Endodermal cell (in vitro differentiated cells): ENCODE results near the gene LGR6. TPM values are rescaled to one million over a fixed set of nuclear protein-coding genes. Genes with fewer than 3 reads are reported as not detected.

Source experiments
- DNase-seq: peaks from one replicate; pipeline ENCODE4 v3.0.0-alpha.2; 2017
- H3K27ac ChIP-seq: 2 replicates; pipeline ENCODE4 v1.5.1; 2013; ENCODE audit warnings: mild to moderate bottlenecking, low read depth, low read length, moderate library complexity
- H3K27me3 ChIP-seq: 2 replicates; pipeline ENCODE4 v1.6.1; 2013; ENCODE audit warnings: mild to moderate bottlenecking, low read length, moderate library complexity; ENCODE audit not compliant: insufficient read depth, control insufficient read depth, poor library complexity, severe bottlenecking
- H3K36me3 ChIP-seq: 2 replicates; pipeline ENCODE4 v1.7.0; 2013; ENCODE audit warnings: mild to moderate bottlenecking, low read length, moderate library complexity; ENCODE audit not compliant: control insufficient read depth, insufficient read depth
- H3K4me1 ChIP-seq: one replicate; pipeline ENCODE4 v1.7.0; 2013; ENCODE audit warnings: low read length; ENCODE audit not compliant: control insufficient read depth, insufficient read depth
- H3K4me3 ChIP-seq: 2 replicates; pipeline ENCODE4 v1.5.1; 2013; ENCODE audit warnings: mild to moderate bottlenecking, low read length, moderate library complexity
- H3K9ac ChIP-seq: 2 replicates; pipeline ENCODE4 v1.6.1; 2013; ENCODE audit warnings: mild to moderate bottlenecking, low read length, moderate library complexity; ENCODE audit not compliant: poor library complexity, severe bottlenecking; ENCODE audit errors: extremely low read depth
- H3K9me3 ChIP-seq: 2 replicates; pipeline ENCODE4 v1.6.1; 2013; ENCODE audit warnings: mild to moderate bottlenecking, low read length, moderate library complexity; ENCODE audit not compliant: control insufficient read depth
- H3K27ac Mint-ChIP-seq: 2 replicates; pipeline ENCODE4 v1.8.0; 2020; ENCODE audit warnings: mixed read lengths
- H3K27me3 Mint-ChIP-seq: 2 replicates; pipeline ENCODE4 v1.8.0; 2021; ENCODE audit warnings: mild to moderate bottlenecking, mixed read lengths; ENCODE audit not compliant: insufficient read depth
- H3K36me3 Mint-ChIP-seq: 2 replicates; pipeline ENCODE4 v1.8.0; 2020; ENCODE audit warnings: low read depth, mixed read lengths
- H3K4me1 Mint-ChIP-seq: 2 replicates; pipeline ENCODE4 v1.8.0; 2020; ENCODE audit warnings: mixed read lengths
- H3K4me3 Mint-ChIP-seq: 2 replicates; pipeline ENCODE4 v1.8.0; 2020; ENCODE audit warnings: mild to moderate bottlenecking, moderate library complexity, mixed read lengths
- H3K9me3 Mint-ChIP-seq: 2 replicates; pipeline ENCODE4 v1.8.0; 2020; ENCODE audit warnings: mild to moderate bottlenecking, mixed read lengths
- CTCF ChIP-seq: fragments of 200-600 bp; sonication (generic); conservative IDR thresholded peaks from 2 replicates; pipeline ENCODE4 v1.5.0; 2021; ENCODE audit warnings: antibody characterized with exemption, mild to moderate bottlenecking
- WGBS, 2 experiments: methylation state at CpG; one replicate each; pipeline versions ENCODE4 v1.1.5 to v1.1.7; 2013; ENCODE audit warnings: missing lambda C conversion rate in 2 of 2, mixed read lengths in 1 of 2; ENCODE audit not compliant: insufficient coverage in 1 of 2, insufficient read length in 1 of 2; 5-methylcytosine and 5-hydroxymethylcytosine counted together
- total RNA-seq, 2 donors: library from RNA; stranded (reverse); fragmentation: NEBNext Ultra II Directional in 1 of 2; extraction: Animal tissue kit (Norgen Biotek cat#: 25700) in 1 of 2; gene quantifications; 2 replicates in 1 of 2; 3 replicates in 1 of 2; pipeline ENCODE4 v1.2.1, GENCODE V29; 2021

The LGR6 gene
- total RNA-seq, 2 donors from 2014 or later, result 0.73 to 1.5 TPM

DNA sequence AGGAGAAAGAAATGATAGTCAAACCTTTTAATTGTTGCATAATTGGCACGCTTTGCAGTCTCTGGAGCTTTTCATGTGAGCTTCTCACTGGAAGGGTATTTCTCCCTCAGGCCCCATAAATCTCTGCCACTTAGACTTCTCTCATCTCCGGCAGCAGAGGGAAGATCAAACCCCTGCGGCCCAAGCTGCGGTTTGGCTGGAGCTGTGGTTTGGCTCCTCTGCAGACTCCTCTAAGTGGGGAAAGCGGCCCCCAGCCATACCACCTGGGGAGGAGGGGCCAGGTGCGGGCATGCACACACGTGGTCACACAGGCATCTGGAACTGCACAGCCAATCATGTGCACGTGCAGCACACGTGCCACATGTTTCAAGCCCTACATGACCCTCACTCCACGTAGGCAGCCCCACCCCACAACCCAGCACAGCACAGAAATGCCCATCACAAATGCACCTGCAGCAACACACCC is 89.8 kb downstream of the LGR6 start:
- H3K4me3 ChIP-seq, result no peak overlapping the region
- Mint-ChIP-seq H3K27ac (no peak overlapping the region), H3K4me1 (peaks cover 7% of the 10 kb centered on the region), H3K36me3 (no peaks in the 10 kb centered on the region), H3K9me3 (no peaks in the 10 kb centered on the region), H3K4me3 (no peak overlapping the region), H3K27me3 (peaks cover 4% of the 10 kb centered on the region)
- DNase-seq, result no peak
- H3K4me1 ChIP-seq, result no peaks in the 10 kb centered on the region
- whole genome bisulfite sequencing, 2 experiments, result 77 to 88% methylated on average over 3 to 10 of the region's 10 CpGs
- TF ChIP-seq CTCF, result no peak
- no peak overlapping the region for H3K27ac ChIP-seq
- H3K27me3 ChIP-seq, result no peaks in the 10 kb centered on the region
- no peaks in the 10 kb centered on the region for H3K9me3 ChIP-seq
- H3K36me3 ChIP-seq, result no peaks in the 10 kb centered on the region
- H3K9ac ChIP-seq, result no peak overlapping the region

DNA sequence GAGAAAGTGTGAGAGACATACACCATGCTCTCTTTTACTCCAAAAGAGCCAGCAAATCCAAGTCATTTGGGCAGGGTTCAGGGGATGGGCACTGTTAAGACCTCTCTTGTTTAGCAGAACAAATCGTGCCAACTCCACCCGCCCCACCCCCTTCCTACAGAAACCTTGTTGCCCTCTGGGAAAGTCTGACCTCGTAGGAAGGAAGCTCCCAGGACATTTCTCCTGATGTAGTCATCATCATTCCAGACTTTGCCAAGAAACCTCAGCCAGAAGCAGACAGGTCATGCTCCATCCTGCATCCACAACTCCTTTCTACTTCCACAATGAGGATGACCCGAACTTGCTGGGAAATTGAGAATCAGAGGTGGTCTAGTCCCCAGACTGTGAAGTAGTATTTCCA is 90.4 kb downstream of the LGR6 start:
- Mint-ChIP-seq H3K4me3 (no peak overlapping the region), H3K36me3 (no peaks in the 10 kb centered on the region)

GRCh38 chr1:202285908-202286307 is 92.3 kb downstream of the LGR6 start:
- no peak overlapping the region for H3K27ac Mint-ChIP-seq
- DNase-seq, result no peak
- H3K27ac ChIP-seq, result no peak overlapping the region
- no peaks in the 10 kb centered on the region for H3K27me3 ChIP-seq
- no peaks in the 10 kb centered on the region for H3K9me3 Mint-ChIP-seq
- H3K4me3 ChIP-seq, result no peak overlapping the region
- peaks cover 3% of the 10 kb centered on the region for H3K4me1 ChIP-seq
- H3K9me3 ChIP-seq, result no peaks in the 10 kb centered on the region
- no peak overlapping the region for H3K4me3 Mint-ChIP-seq
- WGBS, 2 experiments, result 92 to 98% methylated on average over 3 of the region's 3 CpGs
- H3K36me3 Mint-ChIP-seq, result no peaks in the 10 kb centered on the region
- no peaks in the 10 kb centered on the region for H3K36me3 ChIP-seq
- no peak for TF ChIP-seq CTCF
- peaks cover under 1% of the 10 kb centered on the region for H3K27me3 Mint-ChIP-seq
- H3K9ac ChIP-seq, result no peak overlapping the region
- peaks cover 5% of the 10 kb centered on the region for H3K4me1 Mint-ChIP-seq

More for the DNA sequence above, 90.4 kb downstream of the LGR6 start:
- no peaks in the 10 kb centered on the region for H3K9me3 ChIP-seq
- H3K27me3 ChIP-seq, result no peaks in the 10 kb centered on the region
- H3K36me3 ChIP-seq, result no peaks in the 10 kb centered on the region
- peaks cover 4% of the 10 kb centered on the region for H3K27me3 Mint-ChIP-seq
- H3K27ac Mint-ChIP-seq, result no peak overlapping the region
- 80 to 92% methylated on average over 2 to 4 of the region's 4 CpGs for WGBS, 2 experiments
- peaks cover 7% of the 10 kb centered on the region for H3K4me1 Mint-ChIP-seq
- H3K9me3 Mint-ChIP-seq, result no peaks in the 10 kb centered on the region
- no peak overlapping the region for H3K27ac ChIP-seq
- TF ChIP-seq CTCF, result no peak
- H3K4me3 ChIP-seq, result no peak overlapping the region
- no peak overlapping the region for H3K9ac ChIP-seq
- no peaks in the 10 kb centered on the region for H3K4me1 ChIP-seq
- DNase-seq, result no peak
